HepG2 (cell line): ENCODE measurements around the gene SMCHD1. TPM values are rescaled to one million over a fixed set of nuclear protein-coding genes. Genes with fewer than 3 reads are reported as not detected.

Experiments
- CCAR2 ChIP-seq: fragments of 200-400 bp; formaldehyde crosslinking; optimal IDR thresholded peaks from 2 replicates; pipeline ENCODE3; 2018; ENCODE audit warnings: low read depth, mild to moderate bottlenecking, low read length, moderate library complexity
- DNMT1 ChIP-seq: sonication (generic); formaldehyde crosslinking; IDR thresholded peaks from 2 replicates; pipeline ENCODE4 v1.5.1; 2020; ENCODE audit warnings: mild to moderate bottlenecking, missing genetic modification reagents
- HNRNPK ChIP-seq: fragments of 200-400 bp; formaldehyde crosslinking; IDR thresholded peaks from 2 replicates; pipeline ENCODE4 v1.6.1; 2018; ENCODE audit warnings: low read length, low read depth, moderate library complexity, mild to moderate bottlenecking; ENCODE audit not compliant: poor library complexity, severe bottlenecking
- HNRNPLL ChIP-seq: fragments of 200-400 bp; formaldehyde crosslinking; IDR thresholded peaks from 2 replicates; pipeline ENCODE4 v1.6.1; 2017; ENCODE audit warnings: mild to moderate bottlenecking, low read depth, low read length; ENCODE audit not compliant: poor library complexity, severe bottlenecking
- RXRA ChIP-seq: sonication (generic); formaldehyde crosslinking; IDR thresholded peaks from 2 replicates; pipeline ENCODE4 v1.5.1; 2020; ENCODE audit warnings: missing genetic modification reagents
- SYNCRIP ChIP-seq: fragments of 200-400 bp; formaldehyde crosslinking; IDR thresholded peaks from 2 replicates; pipeline ENCODE4 v1.6.1; 2018; ENCODE audit warnings: mild to moderate bottlenecking, low read depth, low read length; ENCODE audit not compliant: insufficient read depth
- ZFX ChIP-seq: sonication (generic); formaldehyde crosslinking; IDR thresholded peaks from 2 replicates; pipeline ENCODE4 v1.4.0; 2020; ENCODE audit warnings: mild to moderate bottlenecking, low read depth, missing genetic modification reagents, moderate library complexity
- ZKSCAN8 ChIP-seq: IDR thresholded peaks from 2 replicates; pipeline ENCODE4 v1.6.1; 2016; ENCODE audit warnings: borderline replicate concordance, missing genetic modification reagents, missing compliant biosample characterization
- ZNF17 ChIP-seq: sonication (generic); formaldehyde crosslinking; IDR thresholded peaks from 2 replicates; pipeline ENCODE4 v1.5.0; 2020; ENCODE audit warnings: mild to moderate bottlenecking, missing genetic modification reagents
- ZNF20 ChIP-seq: sonication (generic); formaldehyde crosslinking; IDR thresholded peaks from 2 replicates; pipeline ENCODE4 v1.4.0; 2020; ENCODE audit warnings: mild to moderate bottlenecking, moderate library complexity, missing genetic modification reagents
- ZNF260 ChIP-seq: sonication (generic); formaldehyde crosslinking; IDR thresholded peaks from 2 replicates; pipeline ENCODE4 v1.4.0; 2020; ENCODE audit warnings: missing genetic modification reagents, low read depth, mild to moderate bottlenecking, borderline replicate concordance
- ZNF274 ChIP-seq: sonication (generic); formaldehyde crosslinking; IDR thresholded peaks from 2 replicates; pipeline ENCODE4 v1.5.1; 2020; ENCODE audit warnings: mild to moderate bottlenecking, missing genetic modification reagents
- ZNF616 ChIP-seq: sonication (generic); formaldehyde crosslinking; IDR thresholded peaks from 2 replicates; pipeline ENCODE4 v1.5.0; 2020; ENCODE audit warnings: low read depth, mild to moderate bottlenecking, missing genetic modification reagents
- ZNF776 ChIP-seq: sonication (generic); formaldehyde crosslinking; IDR thresholded peaks from 2 replicates; pipeline ENCODE4 v1.4.0; 2020; ENCODE audit warnings: mild to moderate bottlenecking, missing genetic modification reagents
- ZNF878 ChIP-seq: sonication (generic); formaldehyde crosslinking; IDR thresholded peaks from 2 replicates; pipeline ENCODE4 v1.8.1; 2023; ENCODE audit warnings: mild to moderate bottlenecking, missing genetic modification reagents, moderate library complexity
- polyA plus RNA-seq, 8 experiments: library from polyadenylated mRNA; depleted of rRNA in 3 of 8; stranded (reverse) in 7 of 8; unstranded in 1 of 8; fragments of >200 nt; fragmentation: Illumina TruSeq in 4 of 8; extraction: Trizol in 4 of 8; gene quantifications; 2 replicates each; pipeline versions ENCODE4 v1.2.1 to v1.2.3, GENCODE V29; 2011 to 2016; ENCODE audit warnings: low read depth in 4 of 8, missing spikeins in 1 of 8, mixed read lengths in 1 of 8; ENCODE audit not compliant: insufficient read depth in 1 of 8
- total RNA-seq, 5 experiments: library from RNA; depleted of rRNA; stranded (reverse); fragments of >200 nt; fragmentation: Illumina TruSeq; extraction: Trizol; gene quantifications; 2 replicates each; pipeline ENCODE4 v1.2.3, GENCODE V29; 2016; ENCODE audit warnings: low read depth in 1 of 5
- TF ChIP-seq, protein P1 (sequence below): sonication (generic); formaldehyde crosslinking; IDR thresholded peaks from 2 replicates; pipeline ENCODE4 v1.4.0; 2020; ENCODE audit warnings: low read depth, missing genetic modification reagents
- TF ChIP-seq, protein P2 (sequence below): sonication (generic); formaldehyde crosslinking; IDR thresholded peaks from 2 replicates; pipeline ENCODE4 v1.5.0; 2020; ENCODE audit warnings: missing genetic modification reagents
- TF ChIP-seq, protein P3 (sequence below): sonication (generic); formaldehyde crosslinking; IDR thresholded peaks from 2 replicates; pipeline ENCODE4 v1.5.0; 2020; ENCODE audit warnings: missing genetic modification reagents, mild to moderate bottlenecking, borderline replicate concordance
- TF ChIP-seq, protein P4 (sequence below): sonication (generic); formaldehyde crosslinking; IDR thresholded peaks from 2 replicates; pipeline ENCODE4 v1.4.0; 2020; ENCODE audit warnings: missing genetic modification reagents, borderline replicate concordance

Gene SMCHD1
- total and polyA plus RNA-seq, 2 of the 13 experiments (the other 11 are each of a cell fraction or from before 2014, with no cell fraction given) = 21.4 to 93.6 TPM

DNA sequence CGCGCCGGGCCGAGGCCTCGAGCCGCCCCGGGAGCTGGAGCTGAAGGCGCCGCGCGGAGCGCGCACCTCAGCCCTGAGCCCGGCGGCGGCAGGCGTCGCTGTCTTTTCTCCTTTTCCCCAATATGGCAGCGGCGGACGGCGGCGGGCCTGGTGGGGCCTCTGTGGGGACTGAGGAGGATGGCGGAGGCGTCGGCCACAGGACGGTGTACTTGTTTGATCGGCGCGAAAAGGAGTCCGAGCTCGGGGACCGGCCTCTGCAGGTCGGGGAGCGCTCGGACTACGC, 369 bp downstream of the SMCHD1 start (continued):
- TF ChIP-seq CCAR2 (no peak), ZNF616 (CRISPR knock-in tag) (no peak), RXRA (no peak), ZNF776 (CRISPR knock-in tag) (no peak), HNRNPLL (no peak), ZNF878 (CRISPR knock-in tag) (no peak), SYNCRIP (no peak), ZFX (peak; percentile 66), DNMT1 (CRISPR knock-in tag) (no peak), ZKSCAN8 (CRISPR knock-in tag) (no peak), ZNF20 (CRISPR knock-in tag) (no peak), ZNF17 (CRISPR knock-in tag) (no peak), ZNF260 (no peak), ZNF274 (CRISPR knock-in tag) (no peak), HNRNPK (no peak)
- TF ChIP-seq, protein P1, sequence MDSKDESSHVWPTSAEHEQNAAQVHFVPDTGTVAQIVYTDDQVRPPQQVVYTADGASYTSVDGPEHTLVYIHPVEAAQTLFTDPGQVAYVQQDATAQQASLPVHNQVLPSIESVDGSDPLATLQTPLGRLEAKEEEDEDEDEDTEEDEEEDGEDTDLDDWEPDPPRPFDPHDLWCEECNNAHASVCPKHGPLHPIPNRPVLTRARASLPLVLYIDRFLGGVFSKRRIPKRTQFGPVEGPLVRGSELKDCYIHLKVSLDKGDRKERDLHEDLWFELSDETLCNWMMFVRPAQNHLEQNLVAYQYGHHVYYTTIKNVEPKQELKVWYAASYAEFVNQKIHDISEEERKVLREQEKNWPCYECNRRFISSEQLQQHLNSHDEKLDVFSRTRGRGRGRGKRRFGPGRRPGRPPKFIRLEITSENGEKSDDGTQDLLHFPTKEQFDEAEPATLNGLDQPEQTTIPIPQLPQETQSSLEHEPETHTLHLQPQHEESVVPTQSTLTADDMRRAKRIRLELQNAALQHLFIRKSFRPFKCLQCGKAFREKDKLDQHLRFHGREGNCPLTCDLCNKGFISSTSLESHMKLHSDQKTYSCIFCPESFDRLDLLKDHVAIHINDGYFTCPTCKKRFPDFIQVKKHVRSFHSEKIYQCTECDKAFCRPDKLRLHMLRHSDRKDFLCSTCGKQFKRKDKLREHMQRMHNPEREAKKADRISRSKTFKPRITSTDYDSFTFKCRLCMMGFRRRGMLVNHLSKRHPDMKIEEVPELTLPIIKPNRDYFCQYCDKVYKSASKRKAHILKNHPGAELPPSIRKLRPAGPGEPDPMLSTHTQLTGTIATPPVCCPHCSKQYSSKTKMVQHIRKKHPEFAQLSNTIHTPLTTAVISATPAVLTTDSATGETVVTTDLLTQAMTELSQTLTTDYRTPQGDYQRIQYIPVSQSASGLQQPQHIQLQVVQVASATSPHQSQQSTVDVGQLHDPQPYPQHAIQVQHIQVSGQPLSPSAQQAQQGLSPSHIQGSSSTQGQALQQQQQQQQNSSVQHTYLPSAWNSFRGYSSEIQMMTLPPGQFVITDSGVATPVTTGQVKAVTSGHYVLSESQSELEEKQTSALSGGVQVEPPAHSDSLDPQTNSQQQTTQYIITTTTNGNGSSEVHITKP (CRISPR knock-in tag) = no peak
- TF ChIP-seq, protein P2, sequence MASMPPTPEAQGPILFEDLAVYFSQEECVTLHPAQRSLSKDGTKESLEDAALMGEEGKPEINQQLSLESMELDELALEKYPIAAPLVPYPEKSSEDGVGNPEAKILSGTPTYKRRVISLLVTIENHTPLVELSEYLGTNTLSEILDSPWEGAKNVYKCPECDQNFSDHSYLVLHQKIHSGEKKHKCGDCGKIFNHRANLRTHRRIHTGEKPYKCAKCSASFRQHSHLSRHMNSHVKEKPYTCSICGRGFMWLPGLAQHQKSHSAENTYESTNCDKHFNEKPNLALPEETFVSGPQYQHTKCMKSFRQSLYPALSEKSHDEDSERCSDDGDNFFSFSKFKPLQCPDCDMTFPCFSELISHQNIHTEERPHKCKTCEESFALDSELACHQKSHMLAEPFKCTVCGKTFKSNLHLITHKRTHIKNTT = no peak
- TF ChIP-seq, protein P3, sequence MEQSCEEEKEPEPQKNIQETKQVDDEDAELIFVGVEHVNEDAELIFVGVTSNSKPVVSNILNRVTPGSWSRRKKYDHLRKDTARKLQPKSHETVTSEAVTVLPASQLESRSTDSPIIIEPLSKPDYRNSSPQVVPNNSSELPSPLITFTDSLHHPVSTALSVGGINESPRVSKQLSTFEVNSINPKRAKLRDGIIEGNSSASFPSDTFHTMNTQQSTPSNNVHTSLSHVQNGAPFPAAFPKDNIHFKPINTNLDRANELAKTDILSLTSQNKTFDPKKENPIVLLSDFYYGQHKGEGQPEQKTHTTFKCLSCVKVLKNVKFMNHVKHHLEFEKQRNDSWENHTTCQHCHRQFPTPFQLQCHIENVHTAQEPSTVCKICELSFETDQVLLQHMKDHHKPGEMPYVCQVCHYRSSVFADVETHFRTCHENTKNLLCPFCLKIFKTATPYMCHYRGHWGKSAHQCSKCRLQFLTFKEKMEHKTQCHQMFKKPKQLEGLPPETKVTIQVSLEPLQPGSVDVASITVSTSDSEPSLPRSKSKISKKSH (CRISPR knock-in tag) = no peak
- TF ChIP-seq, protein P4, sequence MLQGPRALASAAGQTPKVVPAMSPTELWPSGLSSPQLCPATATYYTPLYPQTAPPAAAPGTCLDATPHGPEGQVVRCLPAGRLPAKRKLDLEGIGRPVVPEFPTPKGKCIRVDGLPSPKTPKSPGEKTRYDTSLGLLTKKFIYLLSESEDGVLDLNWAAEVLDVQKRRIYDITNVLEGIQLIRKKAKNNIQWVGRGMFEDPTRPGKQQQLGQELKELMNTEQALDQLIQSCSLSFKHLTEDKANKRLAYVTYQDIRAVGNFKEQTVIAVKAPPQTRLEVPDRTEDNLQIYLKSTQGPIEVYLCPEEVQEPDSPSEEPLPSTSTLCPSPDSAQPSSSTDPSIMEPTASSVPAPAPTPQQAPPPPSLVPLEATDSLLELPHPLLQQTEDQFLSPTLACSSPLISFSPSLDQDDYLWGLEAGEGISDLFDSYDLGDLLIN (CRISPR knock-in tag) = no peak; the same call in 1 of the 2 replicates
